Measurements from ENCODE around the gene PCED1B.
A peak's percentile ranks its signal among the peaks of the same experiment; 100 is the strongest.

PCED1B gene, protein sequence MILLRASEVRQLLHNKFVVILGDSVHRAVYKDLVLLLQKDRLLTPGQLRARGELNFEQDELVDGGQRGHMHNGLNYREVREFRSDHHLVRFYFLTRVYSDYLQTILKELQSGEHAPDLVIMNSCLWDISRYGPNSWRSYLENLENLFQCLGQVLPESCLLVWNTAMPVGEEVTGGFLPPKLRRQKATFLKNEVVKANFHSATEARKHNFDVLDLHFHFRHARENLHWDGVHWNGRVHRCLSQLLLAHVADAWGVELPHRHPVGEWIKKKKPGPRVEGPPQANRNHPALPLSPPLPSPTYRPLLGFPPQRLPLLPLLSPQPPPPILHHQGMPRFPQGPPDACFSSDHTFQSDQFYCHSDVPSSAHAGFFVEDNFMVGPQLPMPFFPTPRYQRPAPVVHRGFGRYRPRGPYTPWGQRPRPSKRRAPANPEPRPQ

DNA sequence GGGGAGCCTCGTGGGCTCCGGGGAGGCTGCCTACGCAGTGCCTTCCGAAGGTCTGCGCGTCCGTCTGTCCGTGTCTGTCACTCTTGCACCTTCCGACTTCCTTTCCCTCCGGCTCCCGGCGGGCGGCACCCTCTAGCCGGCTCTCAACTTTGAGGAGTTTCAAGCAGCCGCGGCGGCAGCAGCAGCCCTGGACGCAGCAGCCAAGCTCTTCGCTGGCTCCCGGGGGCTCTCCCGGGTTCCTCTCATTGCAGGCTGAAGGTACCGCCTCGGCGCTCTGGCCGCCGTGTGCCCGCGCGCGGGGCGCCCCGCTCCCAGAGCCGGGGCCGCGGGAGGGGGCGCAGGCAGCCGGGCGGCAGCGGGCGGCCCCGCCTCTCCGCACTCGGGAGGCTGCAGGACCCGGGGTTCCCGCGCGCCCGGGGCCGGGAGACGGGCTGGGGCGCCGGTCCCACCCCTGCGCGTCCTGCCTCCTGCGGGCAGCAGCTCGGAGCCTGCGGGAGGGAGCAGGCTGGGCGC lies at the start of gene PCED1B, which contains the start of gene AMIGO2:
TSS of gene PCED1B (plus strand) at position 154 of the 513 bp plus-strand sequence. CDS start 155,443 bp downstream, outside the sequence.
TSS of gene AMIGO2 (minus strand) at position 492 of the 513 bp plus-strand sequence. CDS start 957 bp downstream, outside the sequence.
- peak within 1 kb of the TSS; percentile 37 for H3K4me3 ChIP-seq (ENCODE audit: low read depth, low read length)
- TF ChIP-seq, protein P1, sequence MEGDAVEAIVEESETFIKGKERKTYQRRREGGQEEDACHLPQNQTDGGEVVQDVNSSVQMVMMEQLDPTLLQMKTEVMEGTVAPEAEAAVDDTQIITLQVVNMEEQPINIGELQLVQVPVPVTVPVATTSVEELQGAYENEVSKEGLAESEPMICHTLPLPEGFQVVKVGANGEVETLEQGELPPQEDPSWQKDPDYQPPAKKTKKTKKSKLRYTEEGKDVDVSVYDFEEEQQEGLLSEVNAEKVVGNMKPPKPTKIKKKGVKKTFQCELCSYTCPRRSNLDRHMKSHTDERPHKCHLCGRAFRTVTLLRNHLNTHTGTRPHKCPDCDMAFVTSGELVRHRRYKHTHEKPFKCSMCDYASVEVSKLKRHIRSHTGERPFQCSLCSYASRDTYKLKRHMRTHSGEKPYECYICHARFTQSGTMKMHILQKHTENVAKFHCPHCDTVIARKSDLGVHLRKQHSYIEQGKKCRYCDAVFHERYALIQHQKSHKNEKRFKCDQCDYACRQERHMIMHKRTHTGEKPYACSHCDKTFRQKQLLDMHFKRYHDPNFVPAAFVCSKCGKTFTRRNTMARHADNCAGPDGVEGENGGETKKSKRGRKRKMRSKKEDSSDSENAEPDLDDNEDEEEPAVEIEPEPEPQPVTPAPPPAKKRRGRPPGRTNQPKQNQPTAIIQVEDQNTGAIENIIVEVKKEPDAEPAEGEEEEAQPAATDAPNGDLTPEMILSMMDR (IDR thresholded peaks at IDR 0.05; ENCODE audit: insufficient read depth, low read depth, low read length, missing control alignments): peak; percentile 37
- peak; percentile 56 for DNase-seq (ENCODE audit: low read depth)

DNA sequence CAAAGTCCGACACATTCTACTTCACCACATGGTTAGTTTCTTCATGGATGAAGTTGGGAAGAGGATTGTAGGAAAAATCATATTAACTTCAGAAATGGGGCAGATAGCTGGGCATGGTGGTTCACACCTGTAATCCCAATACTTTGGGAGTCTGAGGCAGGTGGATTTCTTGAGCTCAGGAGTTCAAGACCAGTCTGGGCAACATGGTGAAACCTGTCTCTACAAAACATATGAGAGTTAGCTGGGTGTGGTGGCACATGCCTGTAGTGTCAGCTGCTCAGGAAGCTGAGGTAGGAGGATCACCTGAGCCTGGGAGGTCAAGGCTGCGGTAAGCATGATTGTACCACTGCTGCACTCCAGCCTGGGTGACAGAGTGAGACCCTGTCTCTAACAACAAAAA lies 49.5 kb upstream of the PCED1B start:
- H3K4me3 ChIP-seq (ENCODE audit: low read depth, low read length): no peak overlapping the region
- TF ChIP-seq, protein P1 (IDR thresholded peaks at IDR 0.05; ENCODE audit: insufficient read depth, low read depth, low read length, missing control alignments): no peak
- DNase-seq (ENCODE audit: low read depth): no peak

DNA sequence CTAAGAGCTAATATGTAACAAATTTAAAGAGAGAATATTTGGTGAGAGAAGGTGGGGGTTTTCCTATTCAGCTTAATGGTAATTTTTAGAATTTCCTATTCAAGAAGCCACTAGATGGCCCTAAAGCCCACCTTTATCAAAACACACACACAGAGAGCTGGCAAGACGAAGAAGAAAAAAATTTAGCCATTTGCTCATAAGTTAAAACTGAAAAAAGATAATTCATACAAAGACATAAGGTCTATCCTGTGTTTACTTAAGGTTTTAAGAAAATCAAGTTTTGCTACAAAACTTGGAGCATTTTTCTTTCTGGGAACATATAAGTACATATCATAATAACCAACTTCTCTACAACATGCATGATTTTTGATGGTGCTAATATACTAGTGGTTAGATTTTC lies 46.8 kb upstream of the PCED1B start:
- peak; percentile 44 for DNase-seq (ENCODE audit: low read depth)
- H3K4me3 ChIP-seq (ENCODE audit: low read depth, low read length): no peak overlapping the region

DNA sequence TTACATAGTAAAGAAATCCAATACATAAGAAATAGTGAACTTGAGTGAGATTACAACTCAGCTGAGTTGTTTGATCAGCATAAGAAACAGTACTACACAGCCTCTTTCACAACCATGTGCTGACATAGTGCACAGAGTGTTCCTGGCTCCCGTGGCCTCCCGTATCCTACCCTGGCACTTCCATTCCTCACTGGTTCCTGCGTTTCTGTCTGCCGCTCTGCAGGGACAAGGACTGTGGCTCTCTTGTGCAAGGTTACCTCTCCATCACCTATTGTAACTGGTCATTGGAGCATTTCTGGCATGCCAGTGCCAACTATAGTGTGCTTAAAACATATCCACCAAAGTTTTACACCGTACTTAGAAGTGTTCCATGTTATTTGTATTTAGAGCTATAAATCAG lies 46.3 kb upstream of the PCED1B start:
- H3K4me3 ChIP-seq (ENCODE audit: low read depth, low read length): no peak overlapping the region
- no peak for DNase-seq (ENCODE audit: low read depth)
- TF ChIP-seq, protein P1 (IDR thresholded peaks at IDR 0.05; ENCODE audit: insufficient read depth, low read depth, low read length, missing control alignments): no peak

More for the DNA sequence above, 46.8 kb upstream of the PCED1B start:
- TF ChIP-seq, protein P1 (IDR thresholded peaks at IDR 0.05; ENCODE audit: insufficient read depth, low read depth, low read length, missing control alignments): peak; percentile 33

DNA sequence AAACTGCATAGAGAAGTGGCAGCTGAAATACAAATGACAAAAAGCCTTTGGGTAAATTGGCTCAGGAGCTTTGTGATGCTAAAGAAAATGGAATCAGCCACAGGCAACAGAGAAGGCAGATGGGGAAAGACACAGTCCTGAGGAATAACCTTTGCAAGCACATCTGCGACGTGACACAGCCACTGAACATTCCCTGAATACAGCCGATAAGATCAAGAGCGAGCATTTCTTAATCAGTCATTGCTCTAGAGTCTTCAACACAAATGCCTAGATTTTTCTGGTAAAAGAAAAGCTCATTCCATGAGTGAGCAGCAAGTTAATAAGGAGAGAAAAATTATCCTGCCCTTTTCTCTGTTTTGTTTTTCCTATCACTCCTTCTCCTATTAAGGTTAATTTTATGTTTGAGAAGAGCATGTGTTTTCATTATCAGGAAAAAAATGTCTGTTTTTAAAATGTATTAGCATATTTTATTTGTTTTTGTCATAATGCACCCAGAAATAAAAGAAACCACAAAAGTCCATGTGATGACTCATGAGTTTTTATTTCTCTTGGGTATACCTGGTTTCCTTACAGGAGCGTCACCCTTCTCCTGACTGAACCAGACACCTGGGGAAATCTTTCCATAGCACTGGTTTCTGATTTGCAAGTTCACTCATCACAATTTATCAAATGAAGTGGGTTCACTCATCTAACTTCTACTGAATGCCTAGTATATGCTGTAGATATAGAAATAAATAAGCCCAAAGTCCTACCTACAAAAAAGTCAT lies 45.4 kb upstream of the PCED1B start:
- TF ChIP-seq, protein P1 (IDR thresholded peaks at IDR 0.05; ENCODE audit: insufficient read depth, low read depth, low read length, missing control alignments): no peak
- no peak overlapping the region for H3K4me3 ChIP-seq (ENCODE audit: low read depth, low read length)
- no peak for DNase-seq (ENCODE audit: low read depth)

DNA sequence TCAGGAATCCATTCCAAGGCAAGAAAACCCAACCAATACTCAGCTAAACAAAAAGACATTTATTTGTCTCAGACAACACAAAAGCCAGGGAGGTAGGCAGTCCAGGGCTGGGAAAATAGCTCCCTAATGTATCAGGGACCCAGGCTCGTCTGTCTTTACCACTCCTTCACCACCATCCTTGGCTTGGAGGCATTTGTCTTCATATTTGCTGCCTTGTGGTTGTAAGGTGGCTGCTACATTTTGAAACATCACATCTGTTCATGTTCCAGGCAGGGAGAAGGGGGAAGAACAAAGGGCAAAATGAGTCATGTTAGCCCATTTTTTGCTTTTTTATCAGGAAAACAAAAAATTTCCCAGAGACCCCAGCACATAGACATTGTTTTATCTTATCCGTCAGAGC lies 44.8 kb upstream of the PCED1B start:
- TF ChIP-seq, protein P1 (IDR thresholded peaks at IDR 0.05; ENCODE audit: insufficient read depth, low read depth, low read length, missing control alignments): no peak
- no peak overlapping the region for H3K4me3 ChIP-seq (ENCODE audit: low read depth, low read length)
- no peak for DNase-seq (ENCODE audit: low read depth)
